Measurements from ENCODE around the gene AKT3.

GRCh38 chr1:243554686-243555085 lies 295.4 kb downstream of the AKT3 start:
- TF ChIP-seq CTCF (conservative IDR thresholded peaks at IDR 0.05; ENCODE audit: low read depth in 2 of 2) (no peak), CREB1 (CRISPR knock-in tag; IDR thresholded peaks at IDR 0.05; ENCODE audit: low read depth) (no peak), POLR2AphosphoS5 (IDR thresholded peaks at IDR 0.05; ENCODE audit: low read depth) (no peak), EZH2phosphoT487 (IDR thresholded peaks at IDR 0.05; ENCODE audit: unreplicated experiment) (no peak), EZH2 (IDR thresholded peaks at IDR 0.05; ENCODE audit: low read depth, unreplicated experiment) (no peak), ZNF331 (CRISPR knock-in tag; IDR thresholded peaks at IDR 0.05; ENCODE audit: low read depth) (no peak), JUNB (IDR thresholded peaks at IDR 0.05; ENCODE audit: unreplicated experiment) (no peak), STAT1 (IDR thresholded peaks at IDR 0.05; ENCODE audit: unreplicated experiment) (no peak), NANOG (IDR thresholded peaks at IDR 0.05; ENCODE audit: borderline replicate concordance) (no peak)
- TF ChIP-seq, protein P1, sequence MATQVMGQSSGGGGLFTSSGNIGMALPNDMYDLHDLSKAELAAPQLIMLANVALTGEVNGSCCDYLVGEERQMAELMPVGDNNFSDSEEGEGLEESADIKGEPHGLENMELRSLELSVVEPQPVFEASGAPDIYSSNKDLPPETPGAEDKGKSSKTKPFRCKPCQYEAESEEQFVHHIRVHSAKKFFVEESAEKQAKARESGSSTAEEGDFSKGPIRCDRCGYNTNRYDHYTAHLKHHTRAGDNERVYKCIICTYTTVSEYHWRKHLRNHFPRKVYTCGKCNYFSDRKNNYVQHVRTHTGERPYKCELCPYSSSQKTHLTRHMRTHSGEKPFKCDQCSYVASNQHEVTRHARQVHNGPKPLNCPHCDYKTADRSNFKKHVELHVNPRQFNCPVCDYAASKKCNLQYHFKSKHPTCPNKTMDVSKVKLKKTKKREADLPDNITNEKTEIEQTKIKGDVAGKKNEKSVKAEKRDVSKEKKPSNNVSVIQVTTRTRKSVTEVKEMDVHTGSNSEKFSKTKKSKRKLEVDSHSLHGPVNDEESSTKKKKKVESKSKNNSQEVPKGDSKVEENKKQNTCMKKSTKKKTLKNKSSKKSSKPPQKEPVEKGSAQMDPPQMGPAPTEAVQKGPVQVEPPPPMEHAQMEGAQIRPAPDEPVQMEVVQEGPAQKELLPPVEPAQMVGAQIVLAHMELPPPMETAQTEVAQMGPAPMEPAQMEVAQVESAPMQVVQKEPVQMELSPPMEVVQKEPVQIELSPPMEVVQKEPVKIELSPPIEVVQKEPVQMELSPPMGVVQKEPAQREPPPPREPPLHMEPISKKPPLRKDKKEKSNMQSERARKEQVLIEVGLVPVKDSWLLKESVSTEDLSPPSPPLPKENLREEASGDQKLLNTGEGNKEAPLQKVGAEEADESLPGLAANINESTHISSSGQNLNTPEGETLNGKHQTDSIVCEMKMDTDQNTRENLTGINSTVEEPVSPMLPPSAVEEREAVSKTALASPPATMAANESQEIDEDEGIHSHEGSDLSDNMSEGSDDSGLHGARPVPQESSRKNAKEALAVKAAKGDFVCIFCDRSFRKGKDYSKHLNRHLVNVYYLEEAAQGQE (IDR thresholded peaks at IDR 0.05; ENCODE audit: unreplicated experiment) = no peak

Measured in GM23338 (cell line).